DLD1 (cell line): ENCODE results near the gene HDAC6.
"Not testable (repeated sequence)": the region's sequence is repeated elsewhere in the genome, so short reads cannot be mapped to it uniquely, and the experiment has no call there.

ENCODE experiments used
- in situ Hi-C: cut with HindIII; loops from 2 replicates; pipeline ENCODE4 v1.10.0; 2017; ENCODE audit warnings: low sequenced_read_pairs

The HDAC6 gene

GRCh38 chrX:48824066-48824465 is 22.2 kb downstream of the HDAC6 start:
- in situ Hi-C loops, result no loop called here

GRCh38 chrX:48826135-48826875 is 24.4 kb downstream of the HDAC6 start, which contains the start of gene ERAS:
TSS of gene ERAS (plus strand) at chrX:48826513. CDS start at chrX:48829124, 2,611 bp downstream.
- in situ Hi-C loops, result no loop called here

- in situ Hi-C loops, result no loop called here
These were observed 25.2 kb downstream of the HDAC6 start for GRCh38 chrX:48826876-48827653.

GRCh38 chrX:48827654-48827968 is 25.7 kb downstream of the HDAC6 start:
- in situ Hi-C loops, result no loop called here

GRCh38 chrX:48829016-48829735 is 27.3 kb downstream of the HDAC6 start:
- in situ Hi-C loops, result no loop called here

- in situ Hi-C loops, result no loop called here
These were observed 29.5 kb downstream of the HDAC6 start for GRCh38 chrX:48831136-48831908.

GRCh38 chrX:48831909-48832291 is 30.0 kb downstream of the HDAC6 start:
- in situ Hi-C loops, result no loop called here

GRCh38 chrX:48833542-48834138 is 31.8 kb downstream of the HDAC6 start:
- in situ Hi-C loops, result no loop called here

GRCh38 chrX:48834383-48834709 is 32.5 kb downstream of the HDAC6 start:
- in situ Hi-C loops, result no loop called here

- in situ Hi-C loops, result no loop called here
These were observed 33.9 kb downstream of the HDAC6 start, which contains the start of gene PCSK1N for GRCh38 chrX:48835524-48836329. TSS of gene PCSK1N (minus strand) at chrX:48835610. CDS start at chrX:48835532, 78 bp downstream.

GRCh38 chrX:48839686-48840085 is 37.8 kb downstream of the HDAC6 start:
- in situ Hi-C loops, result no loop called here

- in situ Hi-C loops, result no loop called here
These were observed 47.0 kb downstream of the HDAC6 start for GRCh38 chrX:48848847-48849246.

- in situ Hi-C loops, result no loop called here
These were observed 51.0 kb downstream of the HDAC6 start for GRCh38 chrX:48852857-48853256.

- in situ Hi-C loops, result not testable (repeated sequence)
These were observed 51.6 kb downstream of the HDAC6 start for GRCh38 chrX:48853494-48853893.

GRCh38 chrX:48854121-48854804 is 52.4 kb downstream of the HDAC6 start:
- in situ Hi-C loops, result not testable (repeated sequence)

- in situ Hi-C loops, result no loop called here
These were observed 53.0 kb downstream of the HDAC6 start for GRCh38 chrX:48854898-48855297.

GRCh38 chrX:48864210-48864609 is 62.3 kb downstream of the HDAC6 start:
- in situ Hi-C loops, result no loop called here

GRCh38 chrX:48872017-48872416 is 70.2 kb downstream of the HDAC6 start:
- in situ Hi-C loops, result not testable (repeated sequence)
